ENCODE results near the gene FLT3LG. TPM values are rescaled to one million over a fixed set of nuclear protein-coding genes. Genes with fewer than 3 reads are reported as not detected.

Gene FLT3LG
- total RNA-seq, 1 experiment from 2014 or later, result 1.5 TPM

DNA sequence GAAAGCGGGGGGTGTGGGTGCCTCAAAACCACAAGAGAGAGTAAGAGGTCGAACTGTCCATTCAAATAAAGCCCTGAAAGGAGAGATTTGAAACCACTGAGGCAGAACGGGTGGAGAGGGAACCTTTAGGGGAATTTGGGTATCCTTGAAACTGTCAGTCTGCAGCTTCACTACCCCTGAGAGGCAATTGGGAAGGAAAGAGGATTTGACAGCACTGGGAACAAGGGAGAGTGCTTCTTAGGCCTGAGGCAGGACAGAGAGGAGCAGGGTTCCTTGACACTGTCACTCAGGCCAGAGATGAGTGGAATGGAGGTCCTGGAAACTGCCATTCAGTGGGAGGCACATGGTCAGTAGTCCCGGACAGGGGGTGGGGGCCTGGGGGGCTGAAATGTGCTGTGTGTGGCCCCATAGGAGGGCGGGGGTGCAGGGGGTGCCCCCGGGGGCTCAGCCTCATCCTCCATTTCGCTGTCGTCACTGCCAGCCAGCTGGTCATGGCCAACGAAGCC, 43.8 kb upstream of the FLT3LG start:
- Histone ChIP-seq H3K9me3 (ENCODE audit: control insufficient read depth, insufficient read depth, low read depth, low read length) (no peaks in the 10 kb centered on the region), H3K27me3 (ENCODE audit: control insufficient read depth, insufficient read depth, low read length) (no peaks in the 10 kb centered on the region; the same call in 1 of the 2 replicates), H3K4me1 (ENCODE audit: control insufficient read depth, insufficient read depth, low read length) (no peaks in the 10 kb centered on the region; the same call in 1 of the 2 replicates), H3K27ac (ENCODE audit: low read length) (no peak overlapping the region), H3K4me3 (ENCODE audit: low read depth in 2 of 2, low read length in 2 of 2) (no peak overlapping the region), H3K36me3 (ENCODE audit: control insufficient read depth, insufficient read depth, low read length) (no peaks in the 10 kb centered on the region)
- POLR2A ChIA-PET, result no interaction called here
- in situ Hi-C loops (cut with HindIII; ENCODE audit: low pct_unique_long_range_greater_than_20kb, low sequenced_read_pairs) (no loop called here), intact Hi-C loops (cut with micrococcal nuclease; ENCODE audit: unreplicated experiment) (no loop called here)
- DNase-seq (ENCODE audit: low read depth, low spot score) (no peak), ATAC-seq (no peak)
- CTCF ChIA-PET, result no interaction called here
- TF ChIP-seq POLR2AphosphoS5 (IDR thresholded peaks at IDR 0.05; ENCODE audit: low read depth, low read length) (no peak), SIN3A (IDR thresholded peaks at IDR 0.05; ENCODE audit: borderline replicate concordance, insufficient read depth, low read depth, low read length) (no peak), TCF7L2 (IDR thresholded peaks at IDR 0.05; ENCODE audit: low read depth, low read length) (no peak)
- TF ChIP-seq, protein P1, sequence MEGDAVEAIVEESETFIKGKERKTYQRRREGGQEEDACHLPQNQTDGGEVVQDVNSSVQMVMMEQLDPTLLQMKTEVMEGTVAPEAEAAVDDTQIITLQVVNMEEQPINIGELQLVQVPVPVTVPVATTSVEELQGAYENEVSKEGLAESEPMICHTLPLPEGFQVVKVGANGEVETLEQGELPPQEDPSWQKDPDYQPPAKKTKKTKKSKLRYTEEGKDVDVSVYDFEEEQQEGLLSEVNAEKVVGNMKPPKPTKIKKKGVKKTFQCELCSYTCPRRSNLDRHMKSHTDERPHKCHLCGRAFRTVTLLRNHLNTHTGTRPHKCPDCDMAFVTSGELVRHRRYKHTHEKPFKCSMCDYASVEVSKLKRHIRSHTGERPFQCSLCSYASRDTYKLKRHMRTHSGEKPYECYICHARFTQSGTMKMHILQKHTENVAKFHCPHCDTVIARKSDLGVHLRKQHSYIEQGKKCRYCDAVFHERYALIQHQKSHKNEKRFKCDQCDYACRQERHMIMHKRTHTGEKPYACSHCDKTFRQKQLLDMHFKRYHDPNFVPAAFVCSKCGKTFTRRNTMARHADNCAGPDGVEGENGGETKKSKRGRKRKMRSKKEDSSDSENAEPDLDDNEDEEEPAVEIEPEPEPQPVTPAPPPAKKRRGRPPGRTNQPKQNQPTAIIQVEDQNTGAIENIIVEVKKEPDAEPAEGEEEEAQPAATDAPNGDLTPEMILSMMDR (IDR thresholded peaks at IDR 0.05), result no peak
- TF ChIP-seq, protein P2, sequence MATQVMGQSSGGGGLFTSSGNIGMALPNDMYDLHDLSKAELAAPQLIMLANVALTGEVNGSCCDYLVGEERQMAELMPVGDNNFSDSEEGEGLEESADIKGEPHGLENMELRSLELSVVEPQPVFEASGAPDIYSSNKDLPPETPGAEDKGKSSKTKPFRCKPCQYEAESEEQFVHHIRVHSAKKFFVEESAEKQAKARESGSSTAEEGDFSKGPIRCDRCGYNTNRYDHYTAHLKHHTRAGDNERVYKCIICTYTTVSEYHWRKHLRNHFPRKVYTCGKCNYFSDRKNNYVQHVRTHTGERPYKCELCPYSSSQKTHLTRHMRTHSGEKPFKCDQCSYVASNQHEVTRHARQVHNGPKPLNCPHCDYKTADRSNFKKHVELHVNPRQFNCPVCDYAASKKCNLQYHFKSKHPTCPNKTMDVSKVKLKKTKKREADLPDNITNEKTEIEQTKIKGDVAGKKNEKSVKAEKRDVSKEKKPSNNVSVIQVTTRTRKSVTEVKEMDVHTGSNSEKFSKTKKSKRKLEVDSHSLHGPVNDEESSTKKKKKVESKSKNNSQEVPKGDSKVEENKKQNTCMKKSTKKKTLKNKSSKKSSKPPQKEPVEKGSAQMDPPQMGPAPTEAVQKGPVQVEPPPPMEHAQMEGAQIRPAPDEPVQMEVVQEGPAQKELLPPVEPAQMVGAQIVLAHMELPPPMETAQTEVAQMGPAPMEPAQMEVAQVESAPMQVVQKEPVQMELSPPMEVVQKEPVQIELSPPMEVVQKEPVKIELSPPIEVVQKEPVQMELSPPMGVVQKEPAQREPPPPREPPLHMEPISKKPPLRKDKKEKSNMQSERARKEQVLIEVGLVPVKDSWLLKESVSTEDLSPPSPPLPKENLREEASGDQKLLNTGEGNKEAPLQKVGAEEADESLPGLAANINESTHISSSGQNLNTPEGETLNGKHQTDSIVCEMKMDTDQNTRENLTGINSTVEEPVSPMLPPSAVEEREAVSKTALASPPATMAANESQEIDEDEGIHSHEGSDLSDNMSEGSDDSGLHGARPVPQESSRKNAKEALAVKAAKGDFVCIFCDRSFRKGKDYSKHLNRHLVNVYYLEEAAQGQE (IDR thresholded peaks at IDR 0.05; ENCODE audit: insufficient read depth in 1 of 2, low read depth in 2 of 2, low read length in 1 of 2), result no peak
- BruUV-seq (replicated peaks), result no TSS peak

DNA sequence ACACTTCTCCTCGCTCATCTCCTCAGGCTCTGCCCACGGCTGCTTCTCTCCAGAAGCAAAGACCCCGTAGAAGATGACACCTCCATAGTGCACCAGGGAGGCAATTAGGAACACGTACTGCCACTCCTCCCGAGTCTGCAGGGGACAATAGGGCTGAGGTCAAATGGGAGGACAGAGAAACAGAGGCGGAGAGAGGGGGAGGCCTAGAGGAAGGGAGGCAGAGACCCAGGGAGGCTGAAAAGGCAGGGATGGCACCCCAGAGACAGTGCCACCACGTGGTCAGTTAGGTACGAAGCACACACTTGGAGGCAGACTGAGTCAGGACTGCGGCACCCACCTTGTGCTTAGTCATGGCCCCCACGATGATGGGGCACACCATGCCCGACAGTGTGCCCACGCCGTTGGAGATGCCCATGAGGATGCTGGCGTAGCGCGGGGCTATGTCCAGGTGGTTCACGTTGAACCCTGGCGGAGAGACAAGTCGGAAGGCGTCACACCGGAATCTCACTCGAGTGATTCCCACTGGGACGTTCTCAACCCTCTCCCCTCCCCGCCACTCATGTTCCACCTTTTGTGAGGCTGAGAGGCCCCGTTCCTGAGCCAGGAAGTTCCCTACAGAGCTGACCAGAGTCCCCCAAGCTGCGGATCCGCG, 43.2 kb upstream of the FLT3LG start:
- DNase-seq (ENCODE audit: low read depth, low spot score) (no peak), ATAC-seq (no peak)
- H3K36me3 ChIP-seq (ENCODE audit: control insufficient read depth, insufficient read depth, low read length), result no peaks in the 10 kb centered on the region
- ChIA-PET CTCF (no interaction called here), POLR2A (no interaction called here)
- intact Hi-C loops (cut with micrococcal nuclease; ENCODE audit: unreplicated experiment) (no loop called here), in situ Hi-C loops (cut with HindIII; ENCODE audit: low pct_unique_long_range_greater_than_20kb, low sequenced_read_pairs) (no loop called here)
- H3K27ac ChIP-seq (ENCODE audit: low read length), result no peak overlapping the region
- H3K9me3 ChIP-seq (ENCODE audit: control insufficient read depth, insufficient read depth, low read depth, low read length), result no peaks in the 10 kb centered on the region
- H3K27me3 ChIP-seq (ENCODE audit: control insufficient read depth, insufficient read depth, low read length), result no peaks in the 10 kb centered on the region; the same call in 1 of the 2 replicates
- no peak overlapping the region for H3K4me3 ChIP-seq (ENCODE audit: low read depth in 2 of 2, low read length in 2 of 2)
- no peak for TF ChIP-seq POLR2AphosphoS5 (IDR thresholded peaks at IDR 0.05; ENCODE audit: low read depth, low read length)
- no peak for TF ChIP-seq SIN3A (IDR thresholded peaks at IDR 0.05; ENCODE audit: borderline replicate concordance, insufficient read depth, low read depth, low read length)
- TF ChIP-seq, protein P2 (IDR thresholded peaks at IDR 0.05; ENCODE audit: insufficient read depth in 1 of 2, low read depth in 2 of 2, low read length in 1 of 2), result no peak
- TF ChIP-seq, protein P1 (IDR thresholded peaks at IDR 0.05), result no peak; the same call in 1 of the 2 replicates
- H3K4me1 ChIP-seq (ENCODE audit: control insufficient read depth, insufficient read depth, low read length), result no peaks in the 10 kb centered on the region; the same call in 1 of the 2 replicates
- BruUV-seq (replicated peaks), result no TSS peak
